Fibroblast of lung (primary cell): ENCODE measurements around the gene ATP13A4. TPM values are rescaled to one million over a fixed set of nuclear protein-coding genes. Genes with fewer than 3 reads are reported as not detected.

ENCODE experiments used
- DNase-seq, 2 donors: peaks; one replicate each; pipeline versions ENCODE4 v3.0.0 to v3.0.0-alpha.2; 2010; ENCODE audit warnings: low read depth in 2 of 2
- H2AFZ ChIP-seq: 2 replicates; pipeline ENCODE4 v1.5.1; 2012; ENCODE audit warnings: low read length, control low read depth, inconsistent platforms
- H3K27ac ChIP-seq: 2 replicates; pipeline ENCODE4 v1.5.1; 2011; ENCODE audit warnings: low read length, control low read depth; ENCODE audit not compliant: insufficient read depth
- H3K27me3 ChIP-seq: 2 replicates; pipeline ENCODE4 v1.5.1; 2011; ENCODE audit warnings: mild to moderate bottlenecking, low read length; ENCODE audit not compliant: control insufficient read depth, insufficient read depth
- H3K36me3 ChIP-seq: 2 replicates; pipeline ENCODE4 v1.5.1; 2011; ENCODE audit warnings: low read length; ENCODE audit not compliant: control insufficient read depth, insufficient read depth
- H3K4me1 ChIP-seq: 2 replicates; pipeline ENCODE4 v1.5.1; 2011; ENCODE audit warnings: low read length; ENCODE audit not compliant: control insufficient read depth, insufficient read depth; ENCODE audit errors: extremely low read depth
- H3K4me2 ChIP-seq: 2 replicates; pipeline ENCODE4 v1.5.1; 2011; ENCODE audit warnings: low read length, control low read depth; ENCODE audit not compliant: insufficient read depth; ENCODE audit errors: extremely low read depth
- H3K4me3 ChIP-seq, 4 experiments: fragments of 200-600 bp in 1 of 4; sonication (generic) in 1 of 4; replicated peaks in 1 of 4; 2 replicates each; pipeline ENCODE4 v1.5.1; 2011 to 2016; ENCODE audit warnings: low read length in 4 of 4, low read depth in 3 of 4, mild to moderate bottlenecking in 3 of 4, control low read depth in 2 of 4, inconsistent platforms in 1 of 4, mixed read lengths in 1 of 4; ENCODE audit not compliant: insufficient read depth in 1 of 4; ENCODE audit errors: control extremely low read depth in 1 of 4
- H3K79me2 ChIP-seq: 2 replicates; pipeline ENCODE4 v1.5.1; 2012; ENCODE audit warnings: mild to moderate bottlenecking, low read length, inconsistent platforms; ENCODE audit not compliant: control insufficient read depth, insufficient read depth
- H3K9ac ChIP-seq: 2 replicates; pipeline ENCODE4 v1.5.1; 2011; ENCODE audit warnings: mild to moderate bottlenecking, low read length, control low read depth; ENCODE audit not compliant: insufficient read depth
- H3K9me3 ChIP-seq: 2 replicates; pipeline ENCODE4 v1.5.1; 2012; ENCODE audit warnings: low read depth, low read length; ENCODE audit not compliant: control insufficient read depth, insufficient read depth
- H4K20me1 ChIP-seq: 2 replicates; pipeline ENCODE4 v1.5.1; 2011; ENCODE audit warnings: low read length; ENCODE audit not compliant: control insufficient read depth, insufficient read depth; ENCODE audit errors: extremely low read depth
- CTCF ChIP-seq, 2 donors: IDR thresholded peaks in 1 of 2; conservative IDR thresholded peaks in 1 of 2; 1 replicate in 1 of 2; 2 replicates in 1 of 2; pipeline ENCODE4 v1.5.1; 2011 to 2012; ENCODE audit warnings: low read length in 2 of 2, control low read depth in 1 of 2, inconsistent platforms in 1 of 2, low read depth in 1 of 2, mild to moderate bottlenecking in 1 of 2
- EZH2 ChIP-seq: IDR thresholded peaks from 2 replicates; pipeline ENCODE4 v1.5.1; 2012; ENCODE audit warnings: low read length, control low read depth, mild to moderate bottlenecking; ENCODE audit errors: missing control alignments
- polyA plus RNA-seq, 2 donors: library from polyadenylated mRNA; depleted of rRNA in 1 of 2; stranded (reverse) in 1 of 2; unstranded in 1 of 2; fragments of >200 nt; gene quantifications; 2 replicates each; pipeline ENCODE4 v1.2.1, GENCODE V29; 2011 to 2012; ENCODE audit warnings: missing spikeins in 1 of 2
- total RNA-seq: library from RNA; depleted of rRNA; stranded (reverse); fragments of >200 nt; gene quantifications from 2 replicates; pipeline ENCODE4 v1.2.1, GENCODE V29; 2014

ATP13A4 gene
- total and polyA plus RNA-seq, 2 donors (not counting 1 experiment from before 2014, with no cell fraction given) = 0.01 to 0.33 TPM

- Histone ChIP-seq H3K27me3 (no peaks in the 10 kb centered on the region), H3K4me1 (no peaks in the 10 kb centered on the region), H4K20me1 (no peaks in the 10 kb centered on the region), H3K27ac (no peak overlapping the region), H3K9ac (no peak overlapping the region), H3K4me3 (no peak overlapping the region), H3K79me2 (no peaks in the 10 kb centered on the region), H2AFZ (no peak overlapping the region), H3K36me3 (no peaks in the 10 kb centered on the region), H3K4me2 (no peak overlapping the region), H3K9me3 (no peaks in the 10 kb centered on the region)
- no peak for TF ChIP-seq CTCF (conservative IDR thresholded peaks at IDR 0.05 in 1 of 2, IDR thresholded peaks at IDR 0.05 in 1 of 2; ENCODE audit: low read depth in 1 of 2, low read length in 2 of 2)
- no peak for TF ChIP-seq EZH2
- DNase-seq = no peak
Measured at GRCh38 chr3:193481436-193481835, 73.3 kb downstream of the ATP13A4 start.

GRCh38 chr3:193474446-193474845 lies 80.2 kb downstream of the ATP13A4 start:
- DNase-seq = no peak
- no peak overlapping the region for H3K4me2 ChIP-seq
- H3K9me3 ChIP-seq = no peaks in the 10 kb centered on the region
- TF ChIP-seq CTCF (conservative IDR thresholded peaks at IDR 0.05 in 1 of 2, IDR thresholded peaks at IDR 0.05 in 1 of 2; ENCODE audit: low read depth in 1 of 2, low read length in 2 of 2) = no peak
- no peak for TF ChIP-seq EZH2
- H2AFZ ChIP-seq = no peak overlapping the region
- no peaks in the 10 kb centered on the region for H3K36me3 ChIP-seq
- H3K27me3 ChIP-seq = no peaks in the 10 kb centered on the region
- no peaks in the 10 kb centered on the region for H3K4me1 ChIP-seq
- no peak overlapping the region for H3K27ac ChIP-seq
- H3K79me2 ChIP-seq = no peaks in the 10 kb centered on the region
- H4K20me1 ChIP-seq = no peaks in the 10 kb centered on the region
- H3K4me3 ChIP-seq = no peak overlapping the region
- no peak overlapping the region for H3K9ac ChIP-seq

- no peaks in the 10 kb centered on the region for H3K79me2 ChIP-seq
- H3K4me2 ChIP-seq = no peak overlapping the region
- H4K20me1 ChIP-seq = no peaks in the 10 kb centered on the region
- no peak overlapping the region for H3K27ac ChIP-seq
- DNase-seq = no peak
- H3K9ac ChIP-seq = no peak overlapping the region
- H2AFZ ChIP-seq = no peak overlapping the region
- H3K4me1 ChIP-seq = no peaks in the 10 kb centered on the region
- H3K4me3 ChIP-seq = no peak overlapping the region
- no peaks in the 10 kb centered on the region for H3K36me3 ChIP-seq
- TF ChIP-seq CTCF (conservative IDR thresholded peaks at IDR 0.05 in 1 of 2, IDR thresholded peaks at IDR 0.05 in 1 of 2; ENCODE audit: low read depth in 1 of 2, low read length in 2 of 2) (no peak), EZH2 (no peak)
- no peaks in the 10 kb centered on the region for H3K9me3 ChIP-seq
- H3K27me3 ChIP-seq = no peaks in the 10 kb centered on the region
Measured at GRCh38 chr3:193470710-193471109, 84.0 kb downstream of the ATP13A4 start.
